HFFc6 (cell line): Measurements from ENCODE around the gene SYT5. TPM values are rescaled to one million over a fixed set of nuclear protein-coding genes. Genes with fewer than 3 reads are reported as not detected.
"Not testable (repeated sequence)": the region's sequence is repeated elsewhere in the genome, so short reads cannot be mapped to it uniquely, and the experiment has no call there.

ENCODE experiments used
- DNase-seq: peaks from one replicate; pipeline ENCODE4 v3.0.0-alpha.2; 2018
- H3K27ac Mint-ChIP-seq: 2 replicates; pipeline ENCODE4 v1.8.0; 2020; ENCODE audit warnings: mild to moderate bottlenecking, mixed read lengths
- H3K27me3 Mint-ChIP-seq: 2 replicates; pipeline ENCODE4 v1.8.0; 2021; ENCODE audit warnings: mild to moderate bottlenecking, moderate library complexity, mixed read lengths; ENCODE audit not compliant: insufficient read depth
- H3K36me3 Mint-ChIP-seq: 2 replicates; pipeline ENCODE4 v1.8.0; 2021; ENCODE audit warnings: low read depth, mixed read lengths
- H3K4me1 Mint-ChIP-seq: 2 replicates; pipeline ENCODE4 v1.8.0; 2020; ENCODE audit warnings: low read depth, mixed read lengths
- H3K4me3 Mint-ChIP-seq: 2 replicates; pipeline ENCODE4 v1.8.0; 2020; ENCODE audit warnings: mild to moderate bottlenecking, moderate library complexity, mixed read lengths
- H3K9me3 Mint-ChIP-seq: 2 replicates; pipeline ENCODE4 v1.8.0; 2020; ENCODE audit warnings: mild to moderate bottlenecking, mixed read lengths
- CTCF ChIP-seq: fragments of 200-600 bp; sonication (generic); IDR thresholded peaks from 2 replicates; pipeline ENCODE4 v1.5.0; 2021; ENCODE audit warnings: antibody characterized with exemption, mild to moderate bottlenecking
- total RNA-seq, 6 experiments: library from RNA; stranded (reverse); fragmentation: NEBNext Ultra II Directional; extraction: Animal tissue kit (Norgen Biotek cat#: 25700); gene quantifications; 2 replicates in 1 of 6; 3 replicates in 5 of 6; pipeline ENCODE4 v1.2.3, GENCODE V29; 2021

The SYT5 gene
- total RNA-seq, 6 experiments from 2014 or later = 0.09 to 1.2 (median 0.38) TPM; not detected in 3

DNA sequence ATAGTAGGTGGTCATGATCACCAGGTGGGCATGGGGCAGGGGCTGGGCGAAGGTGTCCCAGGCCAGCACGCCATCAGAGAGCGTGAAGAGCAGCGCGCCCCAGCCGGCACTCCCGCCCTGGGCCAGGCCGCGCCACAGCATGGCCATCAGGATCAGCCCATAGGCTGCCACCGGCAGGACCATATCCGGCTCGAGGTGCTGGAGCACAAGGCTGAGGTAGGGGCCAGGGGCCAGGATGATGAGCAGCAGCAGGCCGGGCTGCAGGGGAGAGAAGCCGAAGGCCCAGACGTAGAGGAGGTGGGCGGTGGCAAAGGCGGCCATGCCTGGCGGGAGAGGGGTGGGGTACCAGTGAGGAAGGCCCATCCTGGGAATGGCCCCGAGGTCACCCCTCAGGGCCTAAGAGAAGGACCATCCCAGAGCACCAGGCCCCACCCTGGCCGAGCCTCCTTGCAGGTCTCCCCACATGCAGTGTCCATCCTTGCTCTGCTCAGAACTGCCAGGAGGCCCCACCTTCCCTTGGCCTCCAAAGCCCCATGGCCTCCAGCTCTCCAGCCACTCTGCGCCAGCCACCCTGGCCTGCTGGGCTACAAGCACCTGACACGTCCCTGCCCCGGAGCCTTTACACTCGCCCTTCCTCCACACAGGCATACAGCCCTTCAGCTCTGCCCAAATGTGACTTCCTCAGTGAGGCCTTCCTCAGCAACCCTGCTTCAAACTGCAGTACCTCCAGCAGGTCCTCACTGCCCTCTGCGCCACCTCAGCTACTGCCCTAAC lies 47.3 kb upstream of the SYT5 start:
- no peak for DNase-seq
- Mint-ChIP-seq H3K27me3 (peaks cover 8% of the 10 kb centered on the region), H3K4me3 (no peak overlapping the region), H3K4me1 (no peaks in the 10 kb centered on the region), H3K27ac (no peak overlapping the region), H3K9me3 (no peaks in the 10 kb centered on the region), H3K36me3 (peaks cover 10% of the 10 kb centered on the region)
- TF ChIP-seq CTCF = no peak

DNA sequence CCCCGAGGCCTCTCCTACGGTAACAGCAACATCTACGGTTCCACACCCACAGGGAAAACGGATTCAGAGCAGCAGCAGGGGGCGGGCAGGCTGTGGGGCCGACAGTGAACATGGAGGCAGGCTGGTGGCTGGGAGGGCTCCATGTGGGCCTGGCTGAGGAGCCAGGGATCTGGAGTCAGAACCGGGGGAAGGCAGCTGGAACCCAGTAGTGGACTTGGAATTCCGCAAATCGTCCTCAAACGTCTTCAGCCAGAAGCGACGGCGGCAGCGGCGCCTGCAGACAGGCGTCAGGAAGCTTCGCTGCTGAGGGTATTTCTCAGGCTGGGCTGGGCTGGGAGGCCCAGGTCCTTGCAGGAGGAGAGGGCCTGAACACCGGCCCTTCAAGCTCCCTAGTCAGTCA lies 46.7 kb upstream of the SYT5 start:
- Mint-ChIP-seq H3K27ac (no peak overlapping the region; the same call in 1 of the 2 replicates), H3K4me3 (no peak overlapping the region), H3K36me3 (peaks cover 10% of the 10 kb centered on the region), H3K27me3 (peaks cover 8% of the 10 kb centered on the region), H3K4me1 (no peaks in the 10 kb centered on the region; the same call in 1 of the 2 replicates), H3K9me3 (no peaks in the 10 kb centered on the region)
- TF ChIP-seq CTCF = no peak
- no peak for DNase-seq

DNA sequence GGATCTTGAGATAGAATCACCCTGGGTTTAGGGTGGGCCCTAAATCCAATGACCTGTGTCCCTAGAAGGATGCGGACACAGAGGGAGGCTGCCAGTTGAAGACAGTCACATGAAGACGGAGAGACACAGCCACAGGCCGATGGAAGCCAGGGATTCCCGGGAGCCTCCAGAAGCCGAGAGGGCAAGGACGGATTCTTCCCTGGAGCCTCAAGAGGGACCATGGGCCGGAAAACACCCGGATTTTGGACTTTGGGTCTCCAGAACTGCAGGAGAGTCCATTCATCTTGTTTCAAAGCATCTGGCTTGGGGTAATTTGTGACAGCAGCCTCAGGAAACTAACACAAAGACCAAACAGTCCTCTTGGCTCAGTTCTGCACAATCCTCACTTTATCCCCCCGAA lies 46.2 kb upstream of the SYT5 start:
- no peak overlapping the region for H3K27ac Mint-ChIP-seq
- peaks cover 13% of the 10 kb centered on the region for H3K36me3 Mint-ChIP-seq
- peaks cover 4% of the 10 kb centered on the region; the same call in 1 of the 2 replicates for H3K4me1 Mint-ChIP-seq
- TF ChIP-seq CTCF = no peak
- H3K4me3 Mint-ChIP-seq = no peak overlapping the region
- H3K9me3 Mint-ChIP-seq = no peaks in the 10 kb centered on the region; the same call in 1 of the 2 replicates
- no peak for DNase-seq
- peaks cover 8% of the 10 kb centered on the region for H3K27me3 Mint-ChIP-seq

DNA sequence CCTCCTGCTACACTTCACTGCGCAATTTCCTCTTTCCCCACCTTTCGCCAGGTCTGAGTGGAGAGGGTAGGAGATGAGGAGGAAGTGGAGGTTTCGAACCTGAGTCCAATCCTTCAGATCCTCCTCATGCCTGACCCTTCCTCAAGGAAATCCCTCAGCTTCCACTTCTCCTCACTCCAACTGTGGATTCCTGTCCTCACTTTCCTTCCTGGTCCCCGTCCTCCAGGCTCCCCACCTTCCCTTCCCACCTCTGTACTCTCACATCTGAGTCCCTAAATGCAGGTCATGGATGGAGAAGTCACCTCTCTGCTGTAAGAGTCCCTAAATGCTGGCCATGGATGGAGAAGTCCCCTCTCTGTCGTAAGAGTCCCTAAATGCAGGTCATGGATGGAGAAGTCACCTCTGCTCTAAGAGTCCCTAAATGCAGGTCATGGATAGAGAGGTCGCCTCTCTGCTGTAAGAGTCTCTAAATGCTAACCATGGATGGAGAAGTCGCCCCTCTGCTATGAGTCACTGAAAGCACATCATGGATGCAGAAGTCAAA lies 45.4 kb upstream of the SYT5 start:
- no peak for DNase-seq
- H3K27me3 Mint-ChIP-seq = peaks cover 8% of the 10 kb centered on the region
- peaks cover 20% of the 10 kb centered on the region for H3K36me3 Mint-ChIP-seq
- H3K9me3 Mint-ChIP-seq = peaks cover 7% of the 10 kb centered on the region
- H3K27ac Mint-ChIP-seq = no peak overlapping the region
- H3K4me1 Mint-ChIP-seq = peaks cover 4% of the 10 kb centered on the region; the same call in 1 of the 2 replicates
- TF ChIP-seq CTCF = no peak
- H3K4me3 Mint-ChIP-seq = no peak overlapping the region; the same call in 1 of the 2 replicates

GRCh38 chr19:55224679-55225414 lies 44.8 kb upstream of the SYT5 start:
- H3K4me3 Mint-ChIP-seq, H3K27me3 Mint-ChIP-seq, H3K27ac Mint-ChIP-seq, DNase-seq, H3K4me1 Mint-ChIP-seq: not testable (repeated sequence)
- Mint-ChIP-seq H3K9me3 (peaks cover 10% of the 10 kb centered on the region), H3K36me3 (peaks cover 24% of the 10 kb centered on the region)
